GM12875 (cell line): ENCODE data around the gene RADIL.

Source experiments
- H3K4me3 ChIP-seq: one replicate; pipeline ENCODE4 v1.5.1; 2011; ENCODE audit warnings: low read depth, low read length, control low read depth
- CTCF ChIP-seq: IDR thresholded peaks from 2 replicates; pipeline ENCODE4 v1.5.1; 2011; ENCODE audit warnings: low read depth, mild to moderate bottlenecking, control low read depth, inconsistent platforms, low read length, moderate library complexity, borderline replicate concordance; ENCODE audit not compliant: insufficient read depth

The RADIL gene

GRCh38 chr7:4838626-4839334 lies 44.7 kb downstream of the RADIL start:
- H3K4me3 ChIP-seq = no peak overlapping the region
- no peak for TF ChIP-seq CTCF

- no peak overlapping the region for H3K4me3 ChIP-seq
These were observed 45.5 kb downstream of the RADIL start for GRCh38 chr7:4837803-4838625.

GRCh38 chr7:4837041-4837802 lies 46.3 kb downstream of the RADIL start:
- no peak for TF ChIP-seq CTCF
- H3K4me3 ChIP-seq = no peak overlapping the region

More at GRCh38 chr7:4837803-4838625, 45.5 kb downstream of the RADIL start:
- no peak for TF ChIP-seq CTCF

- no peak for TF ChIP-seq CTCF
- H3K4me3 ChIP-seq = no peak overlapping the region
These were observed 47.3 kb downstream of the RADIL start for GRCh38 chr7:4836206-4836661.

GRCh38 chr7:4835398-4836205 lies 47.9 kb downstream of the RADIL start:
- TF ChIP-seq CTCF = no peak
- no peak overlapping the region for H3K4me3 ChIP-seq

GRCh38 chr7:4834601-4835397 lies 48.7 kb downstream of the RADIL start:
- no peak for TF ChIP-seq CTCF

More at GRCh38 chr7:4834601-4835397, 48.7 kb downstream of the RADIL start:
- H3K4me3 ChIP-seq = no peak overlapping the region
